GM06990 (cell line): ENCODE results near the gene DZANK1.
"Not testable (repeated sequence)": the region's sequence is repeated elsewhere in the genome, so short reads cannot be mapped to it uniquely, and the experiment has no call there.

ENCODE experiments used
- DNase-seq: peaks from one replicate; pipeline ENCODE4 v3.0.0-alpha.2; 2011; ENCODE audit not compliant: insufficient read length; ENCODE audit errors: extremely low read depth
- H3K27me3 ChIP-seq: replicated peaks from 2 replicates; pipeline ENCODE4 v1.6.0; 2011; ENCODE audit warnings: low read length; ENCODE audit not compliant: control insufficient read depth, insufficient read depth
- H3K36me3 ChIP-seq: 2 replicates; pipeline ENCODE4 v1.5.1; 2011; ENCODE audit warnings: low read length; ENCODE audit not compliant: control insufficient read depth, insufficient read depth
- H3K4me3 ChIP-seq: replicated peaks from 2 replicates; pipeline ENCODE4 v1.5.1; 2011; ENCODE audit warnings: low read depth, mild to moderate bottlenecking, control low read depth, low read length
- TF ChIP-seq, protein P1 (sequence below): IDR thresholded peaks from 2 replicates; pipeline ENCODE4 v1.5.1; 2011; ENCODE audit warnings: low read length, control low read depth, mild to moderate bottlenecking, inconsistent platforms; ENCODE audit not compliant: insufficient read depth, poor library complexity, severe bottlenecking

Gene DZANK1

GRCh38 chr20:18394363-18394762 is 72.5 kb downstream of the DZANK1 start:
- Histone ChIP-seq H3K27me3 (no peaks in the 10 kb centered on the region), H3K4me3 (no peak overlapping the region), H3K36me3 (peaks cover 12% of the 10 kb centered on the region)
- TF ChIP-seq, protein P1, sequence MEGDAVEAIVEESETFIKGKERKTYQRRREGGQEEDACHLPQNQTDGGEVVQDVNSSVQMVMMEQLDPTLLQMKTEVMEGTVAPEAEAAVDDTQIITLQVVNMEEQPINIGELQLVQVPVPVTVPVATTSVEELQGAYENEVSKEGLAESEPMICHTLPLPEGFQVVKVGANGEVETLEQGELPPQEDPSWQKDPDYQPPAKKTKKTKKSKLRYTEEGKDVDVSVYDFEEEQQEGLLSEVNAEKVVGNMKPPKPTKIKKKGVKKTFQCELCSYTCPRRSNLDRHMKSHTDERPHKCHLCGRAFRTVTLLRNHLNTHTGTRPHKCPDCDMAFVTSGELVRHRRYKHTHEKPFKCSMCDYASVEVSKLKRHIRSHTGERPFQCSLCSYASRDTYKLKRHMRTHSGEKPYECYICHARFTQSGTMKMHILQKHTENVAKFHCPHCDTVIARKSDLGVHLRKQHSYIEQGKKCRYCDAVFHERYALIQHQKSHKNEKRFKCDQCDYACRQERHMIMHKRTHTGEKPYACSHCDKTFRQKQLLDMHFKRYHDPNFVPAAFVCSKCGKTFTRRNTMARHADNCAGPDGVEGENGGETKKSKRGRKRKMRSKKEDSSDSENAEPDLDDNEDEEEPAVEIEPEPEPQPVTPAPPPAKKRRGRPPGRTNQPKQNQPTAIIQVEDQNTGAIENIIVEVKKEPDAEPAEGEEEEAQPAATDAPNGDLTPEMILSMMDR = no peak
- DNase-seq = no peak

DNA sequence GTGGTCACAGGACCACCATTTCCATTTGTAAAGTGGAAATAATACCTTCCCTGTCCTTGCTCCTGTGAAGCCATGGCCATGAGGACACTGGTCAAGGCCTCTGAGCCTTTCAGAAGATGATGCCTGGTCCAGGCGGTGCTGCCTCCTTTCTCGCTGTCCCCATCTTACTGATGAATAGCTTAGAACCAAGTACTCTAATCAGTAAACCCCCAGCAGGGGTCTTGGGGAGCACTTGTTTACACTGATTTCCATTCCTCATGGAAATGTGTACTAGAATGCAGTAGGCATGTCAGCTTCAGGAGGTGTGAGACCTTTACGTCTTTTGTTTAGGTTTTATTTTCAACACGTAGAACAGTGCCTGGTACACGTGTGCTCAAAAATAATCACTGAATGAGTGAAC is 75.1 kb downstream of the DZANK1 start:
- DNase-seq = no peak
- Histone ChIP-seq H3K36me3 (peaks cover 9% of the 10 kb centered on the region), H3K4me3 (no peak overlapping the region), H3K27me3 (no peaks in the 10 kb centered on the region)
- TF ChIP-seq, protein P1 = no peak

DNA sequence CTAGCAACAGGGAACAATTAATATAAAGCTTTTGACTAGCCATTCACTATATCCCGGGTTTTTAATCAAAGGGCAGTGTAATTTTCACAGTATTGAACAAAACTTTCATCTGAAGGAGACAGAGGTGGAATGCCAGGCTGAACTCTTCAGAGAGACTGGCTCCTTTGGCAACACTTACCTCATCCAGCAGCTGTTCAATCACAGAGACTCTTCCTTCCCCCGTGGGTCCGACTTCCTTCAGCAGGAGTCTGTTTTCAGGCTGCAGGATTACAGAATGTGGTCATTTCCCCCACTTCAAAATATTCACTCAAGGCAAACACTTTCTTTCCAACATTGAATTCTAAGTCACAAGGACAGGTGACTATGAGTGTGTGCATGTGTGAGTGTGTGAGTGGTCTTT is 76.6 kb downstream of the DZANK1 start:
- no peak for DNase-seq
- H3K36me3 ChIP-seq = peaks cover 11% of the 10 kb centered on the region
- no peaks in the 10 kb centered on the region for H3K27me3 ChIP-seq
- TF ChIP-seq, protein P1 = no peak
- no peak overlapping the region for H3K4me3 ChIP-seq

GRCh38 chr20:18388860-18389259 is 78.0 kb downstream of the DZANK1 start:
- no peaks in the 10 kb centered on the region for H3K27me3 ChIP-seq
- H3K36me3 ChIP-seq = peaks cover 11% of the 10 kb centered on the region
- H3K4me3 ChIP-seq = no peak overlapping the region
- DNase-seq = no peak
- TF ChIP-seq, protein P1 = no peak

DNA sequence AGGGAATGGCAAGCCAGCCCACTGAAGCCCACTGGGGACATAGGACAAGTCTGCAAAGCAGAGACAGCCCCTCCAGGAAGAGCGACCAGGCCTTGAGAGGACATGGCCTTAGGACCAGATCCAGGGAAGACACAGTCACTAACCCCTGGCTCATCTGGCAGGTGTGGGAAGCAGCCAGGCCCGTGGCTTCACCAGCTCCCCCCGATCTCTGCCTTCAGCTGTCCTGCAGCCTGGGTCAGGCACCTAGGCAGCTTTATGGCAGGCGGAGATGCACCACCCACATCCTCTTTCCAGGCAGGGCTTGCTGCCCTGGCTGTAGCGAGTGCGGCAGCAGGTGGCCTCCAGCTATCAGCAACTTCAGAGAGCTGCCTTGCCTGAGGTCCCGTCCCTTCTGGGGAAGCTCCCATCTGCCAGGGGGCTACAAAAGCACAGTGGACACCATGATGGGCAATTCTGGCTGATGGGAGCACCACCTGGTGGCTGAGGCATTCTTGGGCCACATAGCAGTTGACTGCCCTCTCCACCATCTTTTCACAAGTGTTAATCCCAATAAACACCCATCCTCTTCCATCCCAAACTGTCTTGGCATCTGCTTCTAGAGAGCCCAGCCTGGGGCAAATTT is 85.8 kb downstream of the DZANK1 start:
- Histone ChIP-seq H3K36me3 (peaks cover 2% of the 10 kb centered on the region; the same call in 1 of the 2 replicates), H3K4me3 (no peak overlapping the region), H3K27me3 (no peaks in the 10 kb centered on the region)
- DNase-seq = no peak
- TF ChIP-seq, protein P1 = peak; percentile 21

- TF ChIP-seq, protein P1 = no peak
- Histone ChIP-seq H3K4me3 (no peak overlapping the region), H3K27me3 (no peaks in the 10 kb centered on the region), H3K36me3 (no peaks in the 10 kb centered on the region)
- DNase-seq = no peak
These were observed 88.8 kb downstream of the DZANK1 start for GRCh38 chr20:18377896-18378481.

GRCh38 chr20:18375551-18375950 is 91.3 kb downstream of the DZANK1 start:
- H3K27me3 ChIP-seq, H3K4me3 ChIP-seq: not testable (repeated sequence)

More at GRCh38 chr20:18375551-18375950, 91.3 kb downstream of the DZANK1 start:
- DNase-seq, H3K36me3 ChIP-seq: not testable (repeated sequence)
